ENCODE measurements around the gene ENTPD8. TPM values are rescaled to one million over a fixed set of nuclear protein-coding genes. Genes with fewer than 3 reads are reported as not detected.

ENTPD8 gene
- total RNA-seq, 1 experiment from 2014 or later: not detected

GRCh38 chr9:137435980-137436760, 5.0 kb downstream of the ENTPD8 start:
- no peak for TF ChIP-seq CTCF (IDR thresholded peaks at IDR 0.05; ENCODE audit: unreplicated experiment)
- Mint-ChIP-seq H3K27me3 (ENCODE audit: insufficient read depth, unreplicated experiment) (no peaks in the 10 kb centered on the region), H3K4me1 (ENCODE audit: insufficient read depth, unreplicated experiment) (no peaks in the 10 kb centered on the region), H3K9me3 (ENCODE audit: unreplicated experiment) (no peaks in the 10 kb centered on the region), H3K36me3 (ENCODE audit: insufficient read depth, unreplicated experiment) (peaks cover 8% of the 10 kb centered on the region), H3K4me3 (ENCODE audit: unreplicated experiment) (no peak overlapping the region), H3K27ac (ENCODE audit: low read depth, unreplicated experiment) (no peak overlapping the region)
- CTCF ChIA-PET: no interaction called here
- no TSS peak for BruUV-seq (replicated peaks)
- intact Hi-C loops (cut with micrococcal nuclease): no loop called here
- DNase-seq (ENCODE audit: unreplicated experiment): peak; percentile 91
- POLR2A ChIA-PET: interaction anchor here (1.1 to 3.9 kb wide), 2 partner anchors 11 to 13 kb away, joined by 3 to 12 read pairs; partner anchors contain the start of genes EXD3 and NOXA1

DNA sequence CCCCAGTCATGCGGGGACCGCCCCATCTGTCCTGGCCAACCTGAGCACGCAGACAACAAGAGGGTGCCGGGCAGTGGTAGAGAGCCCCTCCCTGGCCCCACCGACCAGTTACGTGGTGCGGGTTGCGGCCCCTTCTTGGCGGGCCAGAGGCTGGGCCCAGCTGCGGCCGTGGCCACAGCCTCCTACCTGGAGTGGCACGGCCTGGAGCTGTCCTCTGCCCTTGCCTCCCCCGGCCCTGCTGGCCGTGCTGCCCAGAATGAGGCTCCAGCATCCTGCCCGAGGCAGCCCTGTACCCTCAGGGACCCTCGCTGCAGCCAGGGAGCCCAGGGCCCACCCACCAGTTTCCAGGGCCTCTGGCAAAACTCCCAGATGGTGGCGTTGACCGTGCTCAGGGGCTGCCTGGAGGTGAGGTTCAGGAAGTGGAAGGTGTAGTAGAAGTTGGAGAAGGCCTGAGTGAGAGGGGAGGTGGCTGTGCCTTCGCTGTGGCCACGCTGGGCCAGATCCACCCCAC, 5.7 kb downstream of the ENTPD8 start:
- intact Hi-C loops (cut with micrococcal nuclease): no loop called here
- DNase-seq (ENCODE audit: unreplicated experiment): no peak
- Mint-ChIP-seq H3K4me1 (ENCODE audit: insufficient read depth, unreplicated experiment) (no peaks in the 10 kb centered on the region), H3K36me3 (ENCODE audit: insufficient read depth, unreplicated experiment) (peaks cover 8% of the 10 kb centered on the region), H3K27me3 (ENCODE audit: insufficient read depth, unreplicated experiment) (no peaks in the 10 kb centered on the region), H3K27ac (ENCODE audit: low read depth, unreplicated experiment) (no peak overlapping the region), H3K9me3 (ENCODE audit: unreplicated experiment) (no peaks in the 10 kb centered on the region), H3K4me3 (ENCODE audit: unreplicated experiment) (no peak overlapping the region)
- CTCF ChIA-PET: interaction anchor here (0.6 kb wide), 1 partner anchor 199 kb away, joined by 3 read pairs; no protein-coding TSS in a partner anchor
- POLR2A ChIA-PET: interaction anchor here (3.9 kb wide), 1 partner anchor 11 kb away, joined by 12 read pairs; no protein-coding TSS in a partner anchor
- no TSS peak for BruUV-seq (replicated peaks)
- no peak for TF ChIP-seq CTCF (IDR thresholded peaks at IDR 0.05; ENCODE audit: unreplicated experiment)

- no peak for TF ChIP-seq CTCF (IDR thresholded peaks at IDR 0.05; ENCODE audit: unreplicated experiment)
- POLR2A ChIA-PET: interaction anchor here (3.3 to 3.9 kb wide), 2 partner anchors 8 to 10 kb away, joined by 12 to 14 read pairs; partner anchors contain the start of gene ENTPD8
These were observed 6.4 kb downstream of the ENTPD8 start for GRCh38 chr9:137434498-137435380.

More at GRCh38 chr9:137434498-137435380, 6.4 kb downstream of the ENTPD8 start:
- Mint-ChIP-seq H3K27ac (ENCODE audit: low read depth, unreplicated experiment) (no peak overlapping the region), H3K4me3 (ENCODE audit: unreplicated experiment) (no peak overlapping the region), H3K4me1 (ENCODE audit: insufficient read depth, unreplicated experiment) (no peaks in the 10 kb centered on the region), H3K27me3 (ENCODE audit: insufficient read depth, unreplicated experiment) (no peaks in the 10 kb centered on the region), H3K9me3 (ENCODE audit: unreplicated experiment) (no peaks in the 10 kb centered on the region), H3K36me3 (ENCODE audit: insufficient read depth, unreplicated experiment) (peaks cover 8% of the 10 kb centered on the region)
- no peak for DNase-seq (ENCODE audit: unreplicated experiment)
- no TSS peak for BruUV-seq (replicated peaks)
- intact Hi-C loops (cut with micrococcal nuclease): no loop called here
- CTCF ChIA-PET: interaction anchor here (0.6 kb wide), 1 partner anchor 198 kb away, joined by 3 read pairs; no protein-coding TSS in a partner anchor

Data from MCF 10A (cell line).